GM21526 (cell line): ENCODE results near the gene MELTF.
"Not testable (repeated sequence)": the region's sequence is repeated elsewhere in the genome, so short reads cannot be mapped to it uniquely, and the experiment has no call there.

Experiments used
- ATAC-seq: cut with Tn5 transposase; IDR thresholded peaks from one replicate; pipeline ENCODE4 v1.9.1; 2021; ENCODE audit warnings: moderate library complexity; ENCODE audit not compliant: unreplicated experiment, low FRiP score

The MELTF gene

DNA sequence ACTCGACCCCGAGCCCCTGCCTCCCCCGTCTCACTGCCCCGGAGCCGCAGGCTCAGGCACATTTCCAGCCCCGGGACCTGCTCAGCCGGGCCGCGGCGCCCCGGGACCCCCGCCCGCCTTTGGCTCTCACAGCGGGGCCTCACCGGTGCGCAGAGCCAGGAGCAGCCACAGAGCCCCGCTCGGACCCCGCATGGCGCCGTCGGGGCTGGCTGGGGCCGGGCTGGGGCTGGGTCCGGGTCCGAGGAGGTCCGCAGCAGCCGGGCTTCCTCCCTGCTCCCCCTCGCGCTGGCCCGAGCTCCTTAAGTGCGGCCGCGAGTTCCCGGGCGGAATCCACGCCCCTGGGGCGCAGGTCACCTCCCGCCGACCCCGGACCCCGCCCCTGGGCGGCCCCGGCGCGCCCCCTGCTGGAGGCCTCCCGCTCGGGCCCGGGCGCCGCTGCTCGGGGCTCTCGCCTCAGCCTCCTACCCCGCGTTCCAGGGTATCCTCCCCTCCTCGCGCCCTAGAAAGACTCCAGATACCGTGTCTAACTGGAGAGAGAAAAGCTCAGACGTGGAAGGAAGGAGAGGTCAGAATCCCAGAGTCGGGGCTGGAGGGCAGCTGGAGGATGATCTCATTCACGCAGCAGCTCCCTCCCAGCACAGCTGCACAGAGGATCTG is at the start of gene MELTF:
Gene MELTF, minus strand, starts transcription at position 307 of the 657 bp plus-strand sequence. Its CDS starts 115 bp downstream, at position 192.
- peak; percentile 63 for ATAC-seq

DNA sequence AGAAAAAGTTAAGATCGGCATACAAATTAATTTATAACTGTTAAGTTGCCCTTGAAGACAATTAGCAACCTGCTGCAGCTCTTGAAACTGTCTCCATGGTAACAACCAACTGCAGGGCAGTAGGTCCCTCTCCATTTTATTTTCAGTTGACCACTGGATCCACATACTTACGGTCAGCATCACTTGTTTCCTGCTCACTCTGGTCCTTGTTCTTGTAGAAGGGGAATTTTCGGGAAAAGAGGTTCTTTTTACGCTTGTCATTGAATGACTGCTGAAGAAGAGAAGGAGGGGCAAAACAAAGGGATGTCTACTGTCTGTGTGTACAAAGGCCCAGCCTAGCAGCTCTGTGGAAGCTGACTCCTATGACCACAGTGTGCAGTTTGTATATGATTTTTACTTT is 46.8 kb upstream of the MELTF start:
- ATAC-seq = no peak

DNA sequence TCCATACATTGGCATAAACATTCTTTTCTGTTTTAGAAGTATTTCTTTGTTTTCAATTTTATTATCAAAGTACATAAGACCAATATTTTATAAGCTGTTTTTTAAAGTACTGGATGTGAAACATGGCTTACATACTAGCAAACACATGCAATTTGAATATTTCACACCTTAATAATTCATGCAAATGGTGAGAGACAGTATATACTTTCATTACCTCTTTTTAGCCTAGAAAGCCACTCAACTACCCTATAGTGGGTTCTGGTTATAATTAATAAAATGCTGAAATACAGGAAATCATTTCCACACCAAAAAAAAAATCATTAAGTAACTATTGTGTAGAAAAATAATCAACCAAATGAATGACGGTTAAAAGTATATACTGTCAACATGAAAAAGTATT is 38.5 kb upstream of the MELTF start:
- no peak for ATAC-seq

DNA sequence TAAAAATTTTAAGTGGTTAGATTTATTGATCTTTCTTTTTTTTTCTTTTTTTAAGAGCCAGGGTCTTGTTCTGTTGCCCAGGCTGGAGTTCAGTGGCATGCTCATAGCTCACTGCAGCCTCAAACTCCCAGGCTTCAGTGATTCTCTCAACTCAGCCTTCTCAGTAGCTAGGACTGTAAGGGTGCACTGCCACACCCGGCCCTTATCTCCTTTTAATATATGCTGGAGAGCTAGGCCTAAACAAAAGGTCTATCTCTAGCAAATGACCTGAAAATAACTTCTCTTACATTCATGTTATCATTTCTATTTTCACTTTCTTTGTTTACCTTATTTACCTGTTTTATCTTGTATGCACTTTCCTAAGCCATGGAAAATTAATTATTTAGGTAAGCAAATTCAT is 35.2 kb upstream of the MELTF start:
- ATAC-seq = no peak

DNA sequence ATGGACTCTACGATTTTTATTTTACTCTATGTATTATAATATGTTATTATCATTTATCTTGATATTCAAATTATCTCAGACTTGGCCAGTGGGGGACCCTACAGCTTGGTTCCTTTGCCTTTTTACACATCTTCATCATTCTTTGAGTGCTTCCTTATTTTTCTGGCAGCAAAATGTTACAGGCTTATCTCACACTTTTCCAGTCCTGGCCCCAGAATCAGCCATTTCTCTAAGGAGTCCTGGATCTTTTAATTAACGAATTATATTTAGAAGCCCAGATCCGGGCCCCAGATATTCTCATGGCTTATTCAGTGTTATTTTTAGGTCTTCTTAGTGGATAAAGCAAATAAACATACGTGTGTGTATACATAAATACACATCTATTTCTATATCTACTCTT is 32.8 kb upstream of the MELTF start:
- no peak for ATAC-seq

DNA sequence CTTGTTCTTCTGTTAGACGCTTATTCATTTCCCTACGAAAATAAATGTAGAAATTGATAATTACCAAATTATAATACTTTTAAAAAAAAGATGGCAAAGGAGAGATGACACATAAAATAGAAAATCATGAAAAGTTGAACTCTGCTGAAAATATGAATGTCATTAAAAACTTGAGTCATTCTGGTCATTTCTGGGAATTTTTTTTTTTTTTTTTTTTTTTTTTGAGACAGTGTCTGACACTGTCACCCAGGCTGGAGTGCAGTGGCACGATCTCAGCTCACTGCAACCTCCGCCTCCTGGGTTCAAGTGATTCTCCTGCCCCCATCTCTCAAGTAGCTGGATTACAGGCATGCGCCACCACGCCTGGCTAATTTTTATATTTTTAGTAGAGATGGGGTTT is 22.0 kb upstream of the MELTF start:
- not testable (repeated sequence) for ATAC-seq

DNA sequence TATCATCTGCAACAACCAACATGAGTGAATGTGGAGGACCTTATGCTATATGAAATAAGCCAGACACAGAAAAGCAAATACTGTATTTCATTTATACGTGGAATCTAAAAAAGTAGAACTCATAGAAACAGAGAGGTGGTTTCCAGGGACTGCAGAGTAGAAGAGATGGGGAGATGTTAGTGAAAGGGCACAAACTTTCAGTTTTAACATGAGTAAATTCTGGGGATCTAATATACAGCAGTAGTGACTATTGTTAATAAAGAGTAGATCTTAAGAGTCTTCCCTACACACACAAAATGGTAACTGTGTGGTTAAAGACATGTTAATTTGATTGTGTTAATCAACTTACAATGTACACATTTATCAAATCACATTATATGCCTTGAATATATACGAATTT is 20.9 kb upstream of the MELTF start:
- ATAC-seq = no peak

DNA sequence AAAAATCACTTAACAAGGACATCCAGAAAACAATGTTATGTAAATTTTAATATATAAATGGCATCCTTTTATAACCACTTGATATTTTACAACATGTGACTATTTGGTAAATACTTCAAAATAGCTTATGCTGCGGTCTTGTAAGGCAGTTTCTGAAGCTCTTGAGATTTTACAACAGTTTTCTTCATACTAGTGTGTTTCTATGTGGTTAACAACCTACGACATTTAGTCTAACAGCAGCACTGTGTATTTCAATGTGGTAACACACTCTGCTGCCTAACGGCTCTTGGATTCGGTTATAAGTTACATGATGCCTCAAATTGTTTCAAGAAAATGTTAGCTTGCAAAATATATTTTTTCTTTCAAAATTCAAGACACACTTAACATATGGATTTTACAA is 12.9 kb upstream of the MELTF start:
- ATAC-seq = no peak

DNA sequence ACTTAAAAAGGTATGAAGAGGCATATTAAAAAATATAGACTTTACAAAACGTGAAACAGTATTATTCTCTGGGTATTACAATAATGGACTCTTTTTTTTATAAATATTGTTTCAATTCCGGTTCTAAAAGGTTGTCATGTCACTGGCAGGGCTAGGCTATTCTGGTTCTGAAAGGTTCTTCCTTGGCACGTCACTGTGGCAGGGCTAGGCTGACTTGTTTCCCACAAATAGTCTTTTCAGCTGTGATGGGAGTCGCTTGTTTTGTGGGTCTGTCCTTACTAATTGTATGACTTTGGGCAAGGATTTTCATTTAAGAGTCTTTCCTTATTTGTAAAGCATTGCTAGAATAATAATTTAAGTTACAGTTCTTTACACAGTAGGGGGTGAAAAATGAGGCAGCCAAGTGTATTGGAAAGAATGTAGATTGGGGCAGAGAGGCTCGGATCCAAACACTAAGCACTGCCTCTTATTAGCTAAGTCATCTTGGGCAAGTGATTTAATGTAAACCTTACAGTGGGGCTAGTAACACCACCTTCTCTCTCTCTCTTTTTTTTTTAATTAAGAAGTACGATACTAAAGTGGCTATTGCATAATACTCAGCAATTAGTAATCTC is 12.4 kb upstream of the MELTF start:
- no peak for ATAC-seq

DNA sequence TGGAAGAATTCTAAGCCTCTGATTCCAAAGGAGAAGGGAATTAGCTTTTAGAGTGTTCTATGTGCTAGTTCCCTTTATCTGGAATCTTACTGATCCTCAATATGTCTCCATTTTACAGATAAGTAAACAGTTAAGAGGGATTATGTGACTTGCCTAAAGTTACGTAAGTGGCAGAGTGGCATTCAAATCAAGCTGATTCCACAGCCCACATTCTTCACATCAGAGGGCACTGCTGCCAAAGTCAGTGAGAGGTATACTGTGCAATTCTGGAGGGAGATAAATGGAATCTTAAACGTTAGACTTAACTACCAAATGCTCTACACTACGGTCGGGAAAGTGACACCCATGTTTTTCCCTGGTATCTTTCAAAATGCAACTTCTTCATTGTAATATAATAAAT is 11.0 kb upstream of the MELTF start:
- no peak for ATAC-seq

DNA sequence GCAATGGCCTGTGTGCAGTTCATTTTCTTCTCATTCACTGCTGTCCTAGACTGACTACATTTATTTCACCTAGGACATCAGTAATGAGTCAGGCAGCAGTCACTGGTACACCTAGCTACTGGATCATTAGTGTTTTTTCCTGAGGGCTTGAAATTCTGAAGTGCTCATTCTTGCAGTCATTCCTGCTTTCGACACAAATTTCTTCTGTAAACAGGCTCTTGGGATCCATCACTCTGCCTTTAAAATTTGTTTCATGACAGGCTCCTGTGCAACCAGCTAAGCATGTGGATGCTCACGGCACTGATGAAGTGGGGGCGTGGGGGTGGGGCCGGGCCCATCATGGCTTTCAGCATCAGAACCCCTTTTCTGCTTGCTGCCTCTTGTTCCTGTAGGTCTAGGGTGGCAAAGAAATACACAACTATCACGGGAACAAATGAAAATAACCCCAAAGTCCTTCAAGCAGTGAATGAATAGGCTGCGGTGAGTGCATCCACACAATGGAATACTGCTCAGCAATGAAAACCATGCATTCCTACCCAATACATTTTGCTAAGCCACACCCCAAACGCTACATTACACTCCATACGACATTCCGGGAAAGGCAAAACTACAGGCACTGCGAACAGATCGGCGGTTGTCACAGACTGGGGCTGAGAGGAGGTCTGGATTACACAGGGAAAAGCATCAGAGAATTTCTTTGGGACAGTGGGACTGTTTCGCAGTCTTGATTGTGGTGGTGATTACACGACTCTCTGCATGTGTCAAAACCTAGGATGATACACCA is 9.3 kb upstream of the MELTF start:
- ATAC-seq = no peak

DNA sequence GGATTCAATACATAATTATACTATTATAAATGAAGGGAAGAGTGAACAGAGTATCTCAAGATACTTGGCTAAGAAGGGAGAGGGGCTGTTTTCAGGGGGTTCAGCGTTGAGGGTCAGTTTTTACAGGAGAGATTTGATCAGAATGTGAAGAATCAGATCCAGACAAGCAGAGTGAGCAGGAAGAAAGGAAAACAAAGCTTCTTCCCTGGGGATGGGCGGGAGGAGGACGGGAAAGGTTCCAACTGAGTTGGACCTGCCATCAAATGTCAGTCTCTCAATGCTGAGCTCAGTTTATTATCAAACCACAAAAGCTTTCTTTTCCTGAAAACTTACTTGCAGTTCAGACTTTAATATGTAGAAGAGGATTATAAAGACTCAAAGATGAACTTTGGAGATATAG is 6.0 kb upstream of the MELTF start:
- ATAC-seq = no peak

DNA sequence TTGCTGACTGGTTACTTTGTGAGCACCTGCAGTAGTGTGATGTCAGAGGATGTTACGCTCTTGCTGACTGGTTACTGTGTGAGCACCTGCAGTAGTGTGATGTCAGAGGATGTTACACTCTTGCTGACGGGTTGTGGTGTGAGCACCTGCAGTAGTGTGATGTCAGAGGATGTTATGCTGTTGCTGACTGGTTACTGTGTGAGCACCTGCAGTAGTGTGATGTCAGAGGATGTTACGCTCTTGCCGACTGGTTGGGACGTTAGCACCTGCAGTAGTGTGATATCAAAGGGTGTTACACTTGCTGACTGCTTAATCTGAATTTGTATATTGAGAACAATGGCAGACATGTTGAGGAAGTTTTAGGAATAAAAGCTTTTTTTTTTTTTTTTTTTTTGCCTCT is 5.2 kb upstream of the MELTF start:
- ATAC-seq = not testable (repeated sequence)

DNA sequence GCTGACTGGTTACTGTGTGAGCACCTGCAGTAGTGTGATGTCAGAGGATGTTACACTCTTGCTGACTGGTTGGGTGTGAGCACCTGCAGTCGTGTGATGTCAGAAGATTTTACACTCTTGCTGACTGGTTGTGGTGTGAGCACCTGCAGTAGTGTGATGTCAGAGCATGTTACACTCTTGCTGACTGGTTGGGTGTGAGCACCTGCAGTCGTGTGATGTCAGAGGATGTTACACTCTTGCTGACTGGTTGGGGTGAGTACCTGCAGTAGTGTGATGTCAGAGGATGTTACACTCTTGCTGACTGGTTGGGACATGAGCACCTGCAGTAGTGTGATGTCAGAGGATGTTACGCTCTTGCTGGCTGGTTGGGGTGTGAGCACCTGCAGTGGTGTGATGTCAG is 4.1 kb upstream of the MELTF start:
- not testable (repeated sequence) for ATAC-seq

DNA sequence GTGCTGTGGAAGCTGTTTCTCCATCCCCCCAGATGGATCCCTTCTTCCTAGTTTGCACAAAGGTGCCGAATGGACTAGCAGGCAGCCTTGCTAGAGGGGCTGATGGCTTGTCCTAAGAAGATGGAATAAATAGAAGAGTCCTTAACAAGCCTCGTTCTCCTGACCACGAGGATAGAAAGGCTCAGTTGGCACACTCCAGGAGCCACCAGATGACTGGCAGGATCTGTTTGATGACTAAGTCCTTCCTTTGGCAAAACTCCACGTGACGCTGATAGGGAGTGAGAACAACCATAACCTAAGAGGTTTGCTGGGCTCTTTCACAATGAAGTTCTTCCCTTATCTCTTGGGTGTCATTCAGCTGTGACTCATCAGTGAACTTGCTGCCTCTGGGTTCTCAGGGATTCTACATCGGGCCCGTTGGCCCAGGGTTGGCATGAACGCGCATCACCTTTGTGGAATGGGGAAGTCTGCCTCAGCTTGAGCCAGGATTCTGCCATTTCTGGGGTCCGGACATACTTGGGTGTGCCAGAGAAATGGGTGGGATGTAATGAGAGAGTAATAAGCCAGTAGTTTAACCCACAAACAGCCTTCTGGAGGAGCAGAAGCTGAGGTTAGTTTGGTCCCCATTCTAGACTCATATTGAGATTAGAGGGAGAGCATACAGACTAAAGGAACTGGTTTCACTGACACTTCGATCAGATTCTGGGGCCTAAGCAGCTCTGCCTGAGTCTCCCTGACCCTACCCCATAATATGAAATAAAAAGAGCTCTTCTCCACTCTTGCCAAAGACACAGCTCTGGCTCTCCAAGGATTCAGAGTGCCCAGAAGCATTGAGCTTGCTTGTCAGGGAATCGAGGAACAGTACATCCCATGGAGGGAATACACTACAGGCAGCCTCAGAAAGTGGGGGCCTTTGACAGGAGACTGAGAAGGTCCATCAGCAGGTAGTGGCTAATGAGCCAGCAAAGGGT is 2.0 kb upstream of the MELTF start:
- no peak for ATAC-seq

DNA sequence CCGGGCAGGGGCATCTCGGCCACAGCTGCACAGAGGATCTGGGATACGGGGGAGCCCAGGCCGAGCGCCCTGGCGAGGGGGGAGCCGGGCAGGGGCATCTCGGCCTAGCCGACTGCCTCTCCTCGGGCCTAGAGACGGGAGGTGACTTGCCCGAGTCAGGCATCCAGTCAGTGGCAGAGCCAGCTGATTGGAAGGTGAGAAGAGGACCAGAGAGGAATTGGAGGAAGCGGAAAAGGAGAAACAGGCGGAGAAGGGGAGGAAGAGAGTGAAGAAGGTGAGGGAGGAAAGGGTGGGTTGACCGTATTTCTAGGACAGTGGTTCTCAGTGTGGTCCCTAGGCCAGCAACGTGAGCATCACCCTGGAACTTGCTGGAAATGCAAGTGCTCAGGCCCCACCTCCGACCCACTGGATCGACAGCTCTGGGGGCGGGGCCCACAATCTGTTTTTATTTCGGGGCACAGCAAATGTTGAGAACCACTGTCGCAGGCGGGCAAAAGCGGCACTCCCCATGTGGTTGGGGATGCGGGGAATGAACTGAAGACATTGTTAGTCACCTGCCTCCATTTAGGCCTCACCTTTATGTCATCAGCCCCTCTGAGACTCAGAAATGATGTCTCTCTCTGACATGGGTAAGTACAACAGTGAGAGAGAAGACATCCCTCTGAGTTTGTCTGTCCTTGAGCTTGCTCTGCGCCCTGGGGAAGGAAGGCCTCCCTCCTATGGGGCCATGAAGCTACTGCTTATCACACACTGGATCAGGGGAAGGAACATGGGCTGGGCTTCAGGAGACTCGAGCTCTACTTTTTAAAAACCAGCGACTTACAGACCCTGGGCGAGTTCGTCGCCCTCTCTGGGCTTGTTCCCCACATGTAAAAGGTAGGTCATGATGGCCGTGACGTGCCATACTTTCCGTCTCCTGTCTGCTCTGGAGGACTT is 1.0 kb upstream of the MELTF start:
- ATAC-seq = no peak

DNA sequence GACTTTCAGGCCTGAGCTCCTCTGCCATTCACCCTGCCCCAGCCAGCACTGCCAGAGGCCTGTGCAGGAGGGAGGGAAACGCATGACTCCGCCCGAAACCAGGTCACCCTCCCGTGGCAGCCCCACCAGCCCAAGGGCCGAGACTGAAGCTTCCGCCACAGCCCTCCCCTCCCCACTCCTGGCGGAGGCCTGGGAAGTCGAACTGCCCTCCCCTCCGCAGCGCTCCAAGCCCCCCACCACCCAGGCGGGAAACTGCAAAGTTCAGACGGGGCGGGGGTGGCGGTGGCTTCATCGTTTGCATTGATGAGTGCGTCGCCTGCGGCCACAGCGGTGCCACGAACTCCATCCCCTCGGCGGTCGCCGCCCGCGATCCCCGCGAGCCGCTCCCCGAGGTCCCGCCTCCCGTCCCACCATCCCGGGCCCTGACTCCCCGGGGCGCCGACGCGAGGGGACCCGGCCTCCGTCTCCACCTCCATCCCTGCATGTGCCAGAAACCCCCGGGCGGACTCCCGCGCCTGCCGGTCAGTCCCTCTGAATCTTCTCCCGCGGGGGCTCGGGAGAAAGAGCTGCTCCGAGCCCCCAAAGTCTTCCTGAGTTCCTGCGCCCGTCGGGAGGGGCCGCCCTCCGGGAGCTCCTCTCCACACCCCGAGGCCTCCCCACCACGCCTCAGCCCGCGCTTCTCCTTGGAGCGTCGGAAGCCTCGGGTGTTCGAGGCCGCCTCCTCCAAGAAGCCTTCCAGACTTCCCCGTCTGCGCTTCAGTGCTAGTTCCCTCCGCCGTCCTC is 698 bp downstream of the MELTF start:
- peak; percentile 23 for ATAC-seq

DNA sequence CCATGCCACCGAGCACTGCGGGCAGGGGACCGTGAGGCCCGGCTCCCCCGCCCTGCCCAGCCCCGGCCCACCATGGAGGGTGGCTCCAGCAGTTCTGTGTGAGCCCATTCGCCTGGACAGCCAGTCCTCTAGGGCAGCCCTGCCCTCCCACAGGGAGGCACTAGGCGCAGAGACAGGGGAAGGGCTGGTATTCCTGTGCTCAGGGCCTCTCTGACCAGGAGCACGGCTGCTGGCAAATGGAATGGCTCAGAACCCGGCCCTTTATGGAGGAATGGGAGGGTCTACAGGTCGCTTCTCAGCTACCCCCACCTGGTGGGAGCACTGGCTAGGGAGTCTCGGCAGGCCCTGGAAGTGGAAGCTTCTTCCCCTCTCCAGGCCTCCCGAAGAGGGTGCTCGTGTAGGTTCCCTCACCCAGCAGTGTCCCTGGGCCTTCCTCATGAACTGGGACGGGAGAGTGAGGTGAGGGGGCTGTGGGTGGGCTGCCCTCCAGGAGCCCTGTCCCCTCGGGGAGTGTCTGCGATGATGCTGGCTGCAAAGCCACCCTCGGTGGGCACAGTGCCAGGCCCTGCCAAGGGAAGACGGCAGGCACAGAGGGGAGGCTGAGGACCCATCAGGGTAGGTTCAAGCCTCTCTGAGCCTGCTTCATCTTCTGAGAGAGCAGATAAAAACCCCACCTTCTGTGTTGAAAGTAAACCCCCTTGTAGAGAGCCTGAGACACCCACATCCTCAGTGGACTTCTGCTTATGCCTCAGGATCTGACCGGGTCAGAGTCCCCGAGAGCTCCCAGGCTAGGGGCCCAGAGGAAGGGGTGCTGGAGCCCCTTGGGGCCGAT is 1.5 kb downstream of the MELTF start:
- no peak for ATAC-seq
